ENCODE measurements around the gene SEC63.

SEC63 gene

GRCh38 chr6:107818272-107818671 lies 139.7 kb downstream of the SEC63 start:
- no peak overlapping the region for H3K4me3 ChIP-seq (ENCODE audit: low read length)
- no peaks in the 10 kb centered on the region for H3K36me3 ChIP-seq (ENCODE audit: control insufficient read depth, insufficient read depth, low read length)
- no peak overlapping the region for H3K27ac ChIP-seq (ENCODE audit: low read depth, low read length)
- no peaks in the 10 kb centered on the region for H3K27me3 ChIP-seq (ENCODE audit: control insufficient read depth, insufficient read depth, low read length)
- H3K4me1 ChIP-seq (ENCODE audit: control insufficient read depth, insufficient read depth, low read length) = peaks cover 5% of the 10 kb centered on the region
- no peak overlapping the region for H3K9ac ChIP-seq (ENCODE audit: low read length)

GRCh38 chr6:107817784-107818183 lies 140.2 kb downstream of the SEC63 start:
- no peaks in the 10 kb centered on the region for H3K36me3 ChIP-seq (ENCODE audit: control insufficient read depth, insufficient read depth, low read length)
- H3K4me3 ChIP-seq (ENCODE audit: low read length) = no peak overlapping the region
- H3K27ac ChIP-seq (ENCODE audit: low read depth, low read length) = no peak overlapping the region
- H3K27me3 ChIP-seq (ENCODE audit: control insufficient read depth, insufficient read depth, low read length) = no peaks in the 10 kb centered on the region
- no peak overlapping the region for H3K9ac ChIP-seq (ENCODE audit: low read length)
- peaks cover 5% of the 10 kb centered on the region for H3K4me1 ChIP-seq (ENCODE audit: control insufficient read depth, insufficient read depth, low read length)

Data from rectal smooth muscle tissue (tissue), 1 donor.